ENCODE results near the gene TMEM63B. TPM values are rescaled to one million over a fixed set of nuclear protein-coding genes. Genes with fewer than 3 reads are reported as not detected.
"Not testable (repeated sequence)": the region's sequence is repeated elsewhere in the genome, so short reads cannot be mapped to it uniquely, and the experiment has no call there.

Gene TMEM63B
- total RNA-seq, 1 donor from 2014 or later: 32.7 TPM

DNA sequence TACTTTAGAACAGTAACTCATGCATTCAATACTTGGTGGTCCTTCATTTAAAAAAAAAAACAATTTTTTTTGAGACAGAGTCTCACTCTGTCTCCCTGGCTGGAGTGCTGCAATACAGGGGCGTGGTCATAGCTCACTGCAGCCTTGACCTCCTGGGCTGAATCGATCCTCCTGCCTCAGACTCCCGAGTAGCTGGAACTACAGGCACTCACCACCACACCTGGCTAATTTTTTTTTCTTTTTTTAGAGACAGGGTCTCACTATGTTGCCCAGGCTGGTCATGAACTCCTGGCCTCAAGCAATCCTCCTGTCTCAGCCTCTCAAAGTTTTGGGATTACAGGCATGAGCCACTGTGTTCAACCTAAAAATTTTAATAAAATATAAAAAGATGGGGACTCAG, 17.2 kb downstream of the TMEM63B start:
- not testable (repeated sequence) for DNase-seq (ENCODE audit: low spot score)

- DNase-seq (ENCODE audit: low spot score): no peak
These were observed 18.5 kb downstream of the TMEM63B start for GRCh38 chr6:44145839-44146238.

- DNase-seq (ENCODE audit: low spot score): no peak
These were observed 19.3 kb downstream of the TMEM63B start for GRCh38 chr6:44146685-44147084.

DNA sequence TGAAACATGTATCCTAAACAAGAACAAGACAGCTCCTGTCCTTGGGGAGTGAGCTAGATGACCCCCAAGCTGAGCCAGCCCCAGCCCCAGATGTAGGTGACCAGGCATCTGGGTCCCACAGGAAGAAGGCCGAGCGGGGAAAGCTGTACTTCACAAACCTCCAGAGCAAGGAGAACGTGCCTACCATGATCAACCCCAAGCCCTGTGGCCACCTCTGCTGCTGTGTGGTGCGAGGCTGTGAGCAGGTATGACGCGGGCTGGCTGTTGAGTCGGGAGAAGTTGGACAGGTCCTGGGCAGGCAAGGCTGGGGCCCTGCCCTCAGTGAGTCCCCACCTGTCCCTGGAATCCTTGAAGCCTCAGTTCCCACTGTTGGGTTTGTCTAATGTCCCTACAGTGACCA, 19.9 kb downstream of the TMEM63B start:
- DNase-seq (ENCODE audit: low spot score): no peak

DNA sequence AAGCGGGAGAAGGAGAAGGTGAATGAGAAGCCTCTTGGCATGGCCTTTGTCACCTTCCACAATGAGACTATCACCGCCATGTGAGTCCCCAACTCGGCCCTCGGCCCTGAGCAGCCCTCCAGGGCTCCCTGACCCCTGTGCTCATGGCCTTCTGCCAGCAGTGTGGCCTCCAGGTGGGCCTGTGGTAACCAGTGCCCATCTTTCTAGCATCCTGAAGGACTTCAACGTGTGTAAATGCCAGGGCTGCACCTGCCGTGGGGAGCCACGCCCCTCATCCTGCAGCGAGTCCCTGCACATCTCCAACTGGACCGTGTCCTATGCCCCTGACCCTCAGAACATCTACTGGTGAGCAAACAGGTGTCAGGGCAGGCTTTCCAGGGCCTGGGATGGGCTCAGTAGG, 21.0 kb downstream of the TMEM63B start:
- DNase-seq (ENCODE audit: low spot score): no peak

DNA sequence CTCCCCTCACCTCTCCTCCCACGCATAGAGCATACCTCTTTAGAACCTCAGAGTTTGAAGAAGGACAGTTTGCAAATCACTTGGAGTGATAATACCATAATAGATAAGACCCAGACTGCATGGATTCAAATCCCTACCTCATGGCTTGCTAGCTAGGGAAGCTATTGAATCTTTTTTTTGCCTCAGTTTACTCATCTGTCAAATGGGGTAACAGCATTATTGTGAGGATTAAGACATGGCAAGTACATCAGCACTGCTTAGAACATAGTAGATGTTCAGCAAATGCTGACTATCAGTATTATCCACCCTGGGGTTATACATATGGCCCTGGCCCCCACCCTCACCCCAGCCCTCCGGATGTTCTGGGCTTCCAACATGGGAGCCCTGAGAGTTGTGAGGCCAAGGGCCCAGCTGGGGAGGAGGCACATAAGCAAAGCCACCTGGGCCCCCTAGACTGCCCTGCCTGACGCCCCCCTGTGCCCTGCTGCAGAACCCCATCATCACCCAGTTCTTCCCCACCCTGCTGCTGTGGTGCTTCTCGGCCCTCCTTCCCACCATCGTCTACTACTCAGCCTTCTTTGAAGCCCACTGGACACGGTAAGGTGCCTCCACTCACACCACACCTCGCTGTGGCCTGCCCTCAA, 22.1 kb downstream of the TMEM63B start:
- no peak for DNase-seq (ENCODE audit: low spot score)

GRCh38 chr6:44150317-44150917, 23.1 kb downstream of the TMEM63B start:
- DNase-seq (ENCODE audit: low spot score): no peak

DNA sequence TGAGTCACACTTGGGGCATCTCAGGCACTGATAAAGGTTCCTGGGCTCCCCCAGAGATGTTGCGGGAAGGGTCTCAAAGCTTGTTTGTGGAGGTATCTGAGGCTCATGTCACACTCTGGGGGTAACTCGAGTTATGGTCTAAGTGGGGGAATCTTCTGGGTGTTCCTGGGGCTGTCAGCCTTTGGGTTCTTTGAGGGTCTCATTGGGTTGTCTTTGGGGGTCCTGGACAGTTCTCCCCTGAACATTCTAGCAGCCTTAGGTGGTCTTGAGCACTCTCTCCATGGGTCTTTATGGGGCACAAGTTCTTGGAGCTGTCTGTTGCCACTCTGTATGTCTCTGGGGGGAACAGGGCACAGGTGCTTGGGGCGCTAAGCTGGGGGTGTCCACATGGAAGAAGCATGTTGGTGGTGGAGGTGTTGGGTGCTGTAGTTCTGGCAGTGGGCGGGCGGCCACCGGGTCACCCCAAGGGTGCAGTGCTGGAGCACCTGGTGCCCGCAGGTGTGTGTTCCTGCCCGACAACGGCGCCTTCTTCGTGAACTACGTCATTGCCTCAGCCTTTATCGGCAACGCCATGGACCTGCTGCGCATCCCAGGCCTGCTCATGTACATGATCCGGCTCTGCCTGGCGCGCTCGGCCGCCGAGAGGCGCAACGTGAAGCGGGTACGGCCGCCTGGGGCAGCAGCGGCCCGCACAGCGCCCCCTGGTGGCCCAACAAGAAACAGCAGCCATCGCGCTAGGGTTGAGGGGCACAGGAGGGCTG, 24.2 kb downstream of the TMEM63B start:
- peak; percentile 73 for DNase-seq (ENCODE audit: low spot score)

DNA sequence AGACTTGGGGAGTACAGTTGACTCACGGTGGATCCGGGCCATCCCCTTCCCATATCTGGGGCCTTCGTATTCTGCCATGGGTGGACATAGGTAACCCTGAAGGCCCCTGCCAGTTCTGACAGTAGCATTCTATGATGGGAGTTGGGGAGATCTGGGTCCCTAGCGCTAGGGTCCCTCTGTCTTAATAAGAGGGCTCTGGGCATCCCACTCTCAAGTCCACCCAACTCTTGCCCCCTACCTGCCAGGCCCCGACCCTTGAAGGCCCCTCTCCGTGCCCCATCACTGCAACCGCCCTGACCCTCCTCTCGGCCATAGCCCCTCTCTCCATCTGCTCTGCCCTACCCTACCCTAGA, 24.7 kb downstream of the TMEM63B start:
- DNase-seq (ENCODE audit: low spot score): no peak

GRCh38 chr6:44152533-44152932, 25.2 kb downstream of the TMEM63B start:
- no peak for DNase-seq (ENCODE audit: low spot score)

- DNase-seq (ENCODE audit: low spot score): no peak
These were observed 26.7 kb downstream of the TMEM63B start for GRCh38 chr6:44154067-44154466.

DNA sequence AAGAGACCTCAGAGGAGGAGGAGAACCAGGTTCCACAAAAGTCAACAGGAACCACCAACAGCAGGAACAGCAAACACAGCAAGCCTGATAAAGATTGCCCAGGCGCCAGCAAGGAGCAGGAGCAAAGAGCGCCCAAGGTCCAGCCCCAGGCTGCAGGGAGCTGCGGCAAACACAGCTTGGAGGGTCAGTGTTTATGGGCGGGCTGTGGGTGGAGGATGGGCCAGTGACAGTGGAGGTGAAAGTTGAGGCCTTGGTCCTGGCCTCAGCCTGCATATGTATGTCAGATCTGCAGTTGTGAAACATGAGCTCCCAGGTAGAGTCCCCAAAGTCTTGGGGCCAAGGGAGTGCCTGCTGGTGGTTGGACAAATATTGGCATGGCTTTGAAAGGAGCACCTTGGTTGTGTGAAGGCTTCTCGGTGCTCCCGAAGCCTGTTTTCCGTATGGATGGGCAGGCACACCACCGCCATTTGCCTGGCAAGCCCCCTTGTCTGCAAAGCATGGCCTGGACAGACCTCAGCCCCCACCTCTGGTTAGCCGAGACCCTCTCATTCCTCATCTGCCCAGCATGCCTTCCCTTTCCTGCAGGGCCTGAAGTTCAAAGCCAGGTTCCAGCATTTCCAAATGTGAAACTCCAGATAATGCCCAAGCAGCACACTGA, 29.3 kb downstream of the TMEM63B start:
- no peak for DNase-seq (ENCODE audit: low spot score)

DNA sequence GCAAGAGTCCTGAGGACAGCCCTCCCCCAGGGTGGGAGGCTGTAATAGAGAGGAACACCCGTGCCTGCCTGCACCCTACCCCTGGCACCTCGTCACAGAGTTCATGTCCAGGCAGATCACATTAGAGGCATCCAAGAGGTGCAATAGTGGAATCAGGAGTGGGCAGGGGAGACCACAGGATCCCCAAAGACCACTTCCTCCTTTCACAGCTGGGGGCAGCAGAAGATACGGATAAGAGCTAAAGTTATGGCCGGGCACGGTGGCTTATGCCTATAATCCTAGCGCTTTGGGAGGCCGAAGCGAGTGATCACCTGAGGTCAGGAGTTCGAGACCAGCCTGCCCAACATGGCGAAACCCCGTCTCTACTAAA, 29.8 kb downstream of the TMEM63B start:
- DNase-seq (ENCODE audit: low spot score): no peak

DNA sequence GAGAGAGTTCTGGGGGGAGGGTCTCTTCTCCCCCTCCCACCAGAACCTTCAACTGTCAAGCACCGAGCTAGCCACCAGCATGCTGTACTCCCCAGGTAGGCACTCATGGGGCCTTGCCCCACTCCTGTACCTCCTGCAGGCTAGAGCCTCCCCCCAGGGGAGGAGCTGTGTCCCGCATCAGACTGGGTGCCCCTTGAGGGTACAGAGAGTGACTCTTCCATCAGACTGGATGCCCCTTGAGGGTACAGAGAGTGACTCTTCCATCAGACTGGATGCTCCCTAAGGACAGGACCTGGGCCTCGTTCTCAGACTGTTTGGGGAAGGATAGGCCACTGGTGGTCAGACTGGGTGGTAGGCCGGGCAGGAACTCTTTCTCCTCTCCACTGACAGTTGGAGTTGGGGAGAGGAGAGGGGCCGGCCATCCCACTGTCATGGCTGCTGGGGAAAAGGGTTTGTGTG, 31.4 kb downstream of the TMEM63B start, which contains the start of gene CAPN11:
CAPN11 (plus strand) TSS at position 51 of the 459 bp plus-strand sequence; CDS start at position 80, 29 bp downstream.
- no peak for DNase-seq (ENCODE audit: low spot score)

GRCh38 chr6:44161997-44162338, 34.6 kb downstream of the TMEM63B start:
- DNase-seq (ENCODE audit: low spot score): no peak

GRCh38 chr6:44162876-44163625, 35.7 kb downstream of the TMEM63B start:
- no peak for DNase-seq (ENCODE audit: low spot score)

DNA sequence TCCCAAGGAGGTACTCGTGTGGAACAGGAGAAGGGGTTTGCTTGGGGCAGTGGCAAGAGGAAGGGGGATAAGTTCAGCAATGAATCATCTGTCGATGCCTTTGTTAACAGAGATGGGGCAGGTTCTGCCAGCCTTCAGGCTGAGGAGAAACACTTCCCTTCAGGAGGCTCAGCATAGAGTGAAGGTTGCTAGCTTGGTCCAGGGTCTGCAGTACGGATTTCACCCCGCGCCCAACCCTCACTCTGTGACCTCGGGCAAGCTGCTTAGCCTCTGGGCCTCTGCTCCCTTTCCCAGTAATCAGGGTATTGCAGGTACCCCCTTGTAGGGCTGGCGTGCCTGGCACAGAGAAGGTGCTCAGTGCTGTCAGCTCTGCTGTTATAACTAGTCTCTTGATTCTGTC, 38.8 kb downstream of the TMEM63B start:
- no peak for DNase-seq (ENCODE audit: low spot score)

DNA sequence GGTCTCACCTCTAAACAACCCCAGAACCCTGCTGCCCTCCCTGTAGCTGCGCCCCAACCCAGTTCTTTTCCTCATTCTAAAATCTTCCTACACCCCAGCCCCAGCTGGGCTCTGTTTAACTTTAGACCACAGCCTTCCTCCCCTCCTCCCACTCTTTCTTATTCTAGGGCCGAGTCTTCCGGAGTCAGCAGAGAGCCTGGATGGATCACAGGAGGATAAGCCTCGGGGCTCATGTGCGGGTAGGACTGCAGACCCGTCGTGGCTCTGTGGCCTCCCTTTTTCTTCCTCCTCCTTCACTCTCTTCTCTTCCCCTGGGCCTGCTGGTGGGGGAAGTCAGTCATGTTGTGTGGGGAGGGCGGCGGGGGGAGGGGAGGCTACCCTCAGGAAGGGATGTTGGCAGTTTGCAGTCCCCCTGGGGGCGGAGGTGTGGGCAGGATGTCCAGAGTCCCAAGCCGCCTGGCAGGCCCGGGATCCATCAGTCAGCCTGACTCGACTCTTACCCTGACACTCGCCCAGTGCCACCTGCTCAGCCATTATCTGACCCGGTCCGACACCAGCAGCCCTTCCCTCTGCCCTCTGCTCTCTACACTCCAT, 39.3 kb downstream of the TMEM63B start:
- DNase-seq (ENCODE audit: low spot score): no peak

DNA sequence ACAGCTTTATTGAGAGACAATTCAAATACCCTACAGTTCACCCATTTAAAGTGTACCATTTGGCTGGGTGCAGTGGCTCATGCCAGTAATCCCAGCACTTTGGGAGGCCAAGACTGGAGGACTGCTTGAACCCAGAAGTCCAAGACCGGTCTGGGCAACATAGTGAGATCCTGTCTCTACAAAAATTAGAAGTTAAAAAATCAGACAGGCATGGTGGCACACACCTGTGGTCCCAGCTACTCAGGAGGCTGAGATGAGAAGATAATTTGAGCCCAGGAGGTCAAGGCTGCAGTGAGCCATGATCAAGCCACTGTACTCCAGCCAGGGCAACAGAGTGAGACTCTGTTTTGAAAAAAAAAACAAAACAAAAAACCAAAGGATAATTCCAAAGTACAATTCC, 40.2 kb downstream of the TMEM63B start:
- DNase-seq (ENCODE audit: low spot score): no peak

DNA sequence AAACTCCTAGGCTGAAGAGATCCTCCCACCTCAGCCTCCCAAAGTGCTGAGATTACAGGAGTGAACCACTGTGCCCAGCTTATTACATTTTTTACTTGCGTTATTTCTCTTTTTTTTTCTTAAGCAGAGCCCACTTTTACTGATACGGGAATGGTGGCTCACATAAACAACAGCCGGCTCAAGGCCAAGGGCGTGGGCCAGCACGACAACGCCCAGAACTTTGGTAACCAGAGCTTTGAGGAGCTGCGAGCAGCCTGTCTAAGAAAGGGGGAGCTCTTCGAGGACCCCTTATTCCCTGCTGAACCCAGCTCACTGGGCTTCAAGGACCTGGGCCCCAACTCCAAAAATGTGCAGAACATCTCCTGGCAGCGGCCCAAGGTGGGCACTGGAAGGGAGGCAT, 41.8 kb downstream of the TMEM63B start:
- DNase-seq (ENCODE audit: low spot score): no peak

GRCh38 chr6:44169886-44170570, 42.7 kb downstream of the TMEM63B start:
- DNase-seq (ENCODE audit: low spot score): no peak
